ENCODE measurements around the gene KREMEN2. TPM values are rescaled to one million over a fixed set of nuclear protein-coding genes. Genes with fewer than 3 reads are reported as not detected.

The KREMEN2 gene
- polyA plus RNA-seq, 2 of the 4 experiments (the other 2 are of a cell fraction): 0.35 to 1.5 TPM

GRCh38 chr16:2985893-2986355, 21.8 kb downstream of the KREMEN2 start:
- 86% methylated on average over 15 of the region's 15 CpGs for WGBS (ENCODE audit: missing lambda C conversion rate)
- DNase-seq (ENCODE audit: low read depth in 1 of 2, low spot score in 1 of 2) (no peak), FAIRE-seq (no peak), ATAC-seq (no peak; a peak in 1 of 6 replicates)
- no peaks in the 10 kb centered on the region for H3K9me3 ChIP-seq
- no peak overlapping the region for H3K4me3 ChIP-seq
- TF ChIP-seq ELK1 (IDR thresholded peaks at IDR 0.05; ENCODE audit: low read depth, low read length): no peak
- TF ChIP-seq JUN (IDR thresholded peaks at IDR 0.05): no peak
- no peak for TF ChIP-seq CHD2 (IDR thresholded peaks at IDR 0.05; ENCODE audit: low read length, partially characterized antibody)
- no peak for TF ChIP-seq NR3C1 (IDR thresholded peaks at IDR 0.05)
- TF ChIP-seq RCOR1 (IDR thresholded peaks at IDR 0.05; ENCODE audit: low read depth, low read length): no peak
- no peak for TF ChIP-seq RAD21 (conservative IDR thresholded peaks at IDR 0.05 in 1 of 2, IDR thresholded peaks at IDR 0.05 in 1 of 2)
- TF ChIP-seq RNF2 (IDR thresholded peaks at IDR 0.05; ENCODE audit: borderline replicate concordance, low read depth): no peak
- TF ChIP-seq, protein P1, sequence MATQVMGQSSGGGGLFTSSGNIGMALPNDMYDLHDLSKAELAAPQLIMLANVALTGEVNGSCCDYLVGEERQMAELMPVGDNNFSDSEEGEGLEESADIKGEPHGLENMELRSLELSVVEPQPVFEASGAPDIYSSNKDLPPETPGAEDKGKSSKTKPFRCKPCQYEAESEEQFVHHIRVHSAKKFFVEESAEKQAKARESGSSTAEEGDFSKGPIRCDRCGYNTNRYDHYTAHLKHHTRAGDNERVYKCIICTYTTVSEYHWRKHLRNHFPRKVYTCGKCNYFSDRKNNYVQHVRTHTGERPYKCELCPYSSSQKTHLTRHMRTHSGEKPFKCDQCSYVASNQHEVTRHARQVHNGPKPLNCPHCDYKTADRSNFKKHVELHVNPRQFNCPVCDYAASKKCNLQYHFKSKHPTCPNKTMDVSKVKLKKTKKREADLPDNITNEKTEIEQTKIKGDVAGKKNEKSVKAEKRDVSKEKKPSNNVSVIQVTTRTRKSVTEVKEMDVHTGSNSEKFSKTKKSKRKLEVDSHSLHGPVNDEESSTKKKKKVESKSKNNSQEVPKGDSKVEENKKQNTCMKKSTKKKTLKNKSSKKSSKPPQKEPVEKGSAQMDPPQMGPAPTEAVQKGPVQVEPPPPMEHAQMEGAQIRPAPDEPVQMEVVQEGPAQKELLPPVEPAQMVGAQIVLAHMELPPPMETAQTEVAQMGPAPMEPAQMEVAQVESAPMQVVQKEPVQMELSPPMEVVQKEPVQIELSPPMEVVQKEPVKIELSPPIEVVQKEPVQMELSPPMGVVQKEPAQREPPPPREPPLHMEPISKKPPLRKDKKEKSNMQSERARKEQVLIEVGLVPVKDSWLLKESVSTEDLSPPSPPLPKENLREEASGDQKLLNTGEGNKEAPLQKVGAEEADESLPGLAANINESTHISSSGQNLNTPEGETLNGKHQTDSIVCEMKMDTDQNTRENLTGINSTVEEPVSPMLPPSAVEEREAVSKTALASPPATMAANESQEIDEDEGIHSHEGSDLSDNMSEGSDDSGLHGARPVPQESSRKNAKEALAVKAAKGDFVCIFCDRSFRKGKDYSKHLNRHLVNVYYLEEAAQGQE (IDR thresholded peaks at IDR 0.05): no peak
- no peak for TF ChIP-seq NFE2L2 (conservative IDR thresholded peaks at IDR 0.05; ENCODE audit: low read length)
- H3K4me2 ChIP-seq: no peak overlapping the region
- ChIA-PET CTCF (interaction anchor here (1.0 to 2.3 kb wide), 5 partner anchors 11 to 59 kb away, joined by 3 to 10 read pairs (median 5); no protein-coding TSS in a partner anchor), POLR2A (no interaction called here)
- H3K4me1 ChIP-seq: peaks cover 12% of the 10 kb centered on the region; the same call in 2 of the 3 replicates
- H3K27ac ChIP-seq: no peak overlapping the region

DNA sequence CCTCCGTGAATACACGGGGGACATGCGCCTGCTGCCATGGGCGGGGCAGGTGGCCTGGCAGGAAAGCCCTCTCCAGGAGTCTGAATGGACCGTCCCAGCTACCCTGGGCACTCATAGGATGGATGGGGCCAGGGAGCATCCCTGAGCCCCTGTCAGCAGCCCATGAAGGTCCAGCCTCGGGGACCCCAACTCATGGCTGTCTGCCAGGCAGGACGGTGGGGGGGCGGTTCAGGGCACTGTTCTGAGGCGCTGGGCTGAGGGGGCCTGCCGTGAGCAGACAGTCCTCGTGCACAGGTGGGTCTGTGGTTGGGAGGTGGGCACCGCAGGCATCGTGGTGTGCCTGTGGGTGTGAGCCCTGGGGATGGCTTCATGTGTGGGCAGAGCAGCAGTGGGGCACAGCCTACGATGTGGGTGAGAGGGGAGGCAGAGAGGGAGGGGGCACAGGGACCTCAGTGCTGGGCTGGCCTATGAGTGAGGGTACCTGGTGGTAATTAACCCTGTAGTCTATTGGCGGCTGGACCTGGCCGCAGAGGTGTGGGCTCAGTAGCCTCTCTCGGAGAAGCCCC, 22.6 kb downstream of the KREMEN2 start:
- CTCF ChIA-PET: interaction anchor here (1.1 to 2.3 kb wide), 3 partner anchors 14 to 60 kb away, joined by 3 to 10 read pairs (median 4); no protein-coding TSS in a partner anchor
- DNase-seq (ENCODE audit: low read depth in 1 of 2, low spot score in 1 of 2) (no peak), FAIRE-seq (no peak), ATAC-seq (no peak)
- WGBS (ENCODE audit: missing lambda C conversion rate): 79% methylated on average over 13 of the region's 17 CpGs
- H3K4me3 ChIP-seq: no peak overlapping the region
- H3K27ac ChIP-seq: no peak overlapping the region
- POLR2A ChIA-PET: no interaction called here
- H3K4me1 ChIP-seq: peaks cover 6% of the 10 kb centered on the region; the same call in 2 of the 3 replicates
- TF ChIP-seq CEBPB (IDR thresholded peaks at IDR 0.05): no peak
- no peak for TF ChIP-seq KDM5A (IDR thresholded peaks at IDR 0.05)
- TF ChIP-seq HOXB13 (CRISPR knock-in tag; IDR thresholded peaks at IDR 0.05; ENCODE audit: low read depth): no peak
- TF ChIP-seq POLR2AphosphoS2 (conservative IDR thresholded peaks at IDR 0.05; ENCODE audit: low read length): no peak
- no peak for TF ChIP-seq CHD4 (IDR thresholded peaks at IDR 0.05; ENCODE audit: borderline replicate concordance)
- TF ChIP-seq, protein P2, sequence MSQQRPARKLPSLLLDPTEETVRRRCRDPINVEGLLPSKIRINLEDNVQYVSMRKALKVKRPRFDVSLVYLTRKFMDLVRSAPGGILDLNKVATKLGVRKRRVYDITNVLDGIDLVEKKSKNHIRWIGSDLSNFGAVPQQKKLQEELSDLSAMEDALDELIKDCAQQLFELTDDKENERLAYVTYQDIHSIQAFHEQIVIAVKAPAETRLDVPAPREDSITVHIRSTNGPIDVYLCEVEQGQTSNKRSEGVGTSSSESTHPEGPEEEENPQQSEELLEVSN (IDR thresholded peaks at IDR 0.05; ENCODE audit: borderline replicate concordance, low read depth): no peak
- TF ChIP-seq CBX8 (IDR thresholded peaks at IDR 0.05): no peak
- TF ChIP-seq, protein P1 (IDR thresholded peaks at IDR 0.05): no peak
- no peak for TF ChIP-seq ELK1 (IDR thresholded peaks at IDR 0.05; ENCODE audit: low read depth, low read length)
- TF ChIP-seq ZNF302 (CRISPR knock-in tag; IDR thresholded peaks at IDR 0.05): no peak
- no peak for TF ChIP-seq BCL3 (IDR thresholded peaks at IDR 0.05)
- no peak for TF ChIP-seq JUNB (IDR thresholded peaks at IDR 0.05)
- TF ChIP-seq HEYL (CRISPR knock-in tag; IDR thresholded peaks at IDR 0.05): no peak
- TF ChIP-seq, protein P3, sequence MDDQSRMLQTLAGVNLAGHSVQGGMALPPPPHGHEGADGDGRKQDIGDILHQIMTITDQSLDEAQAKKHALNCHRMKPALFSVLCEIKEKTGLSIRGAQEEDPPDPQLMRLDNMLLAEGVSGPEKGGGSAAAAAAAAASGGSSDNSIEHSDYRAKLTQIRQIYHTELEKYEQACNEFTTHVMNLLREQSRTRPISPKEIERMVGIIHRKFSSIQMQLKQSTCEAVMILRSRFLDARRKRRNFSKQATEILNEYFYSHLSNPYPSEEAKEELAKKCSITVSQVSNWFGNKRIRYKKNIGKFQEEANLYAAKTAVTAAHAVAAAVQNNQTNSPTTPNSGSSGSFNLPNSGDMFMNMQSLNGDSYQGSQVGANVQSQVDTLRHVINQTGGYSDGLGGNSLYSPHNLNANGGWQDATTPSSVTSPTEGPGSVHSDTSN (IDR thresholded peaks at IDR 0.05): no peak
- no peak overlapping the region for H3K4me2 ChIP-seq
- no peaks in the 10 kb centered on the region for H3K9me3 ChIP-seq
